KMS-11 (cell line): ENCODE measurements around the gene YBX2.

Experiments used
- H2AFZ ChIP-seq: fragments of 200-600 bp; sonication (generic); 2 replicates; pipeline ENCODE4 v1.6.1; 2016; ENCODE audit warnings: antibody characterized with exemption, mixed run types, low read depth
- H3K27ac ChIP-seq: fragments of 200-600 bp; sonication (generic); 2 replicates; pipeline ENCODE4 v1.6.1; 2016; ENCODE audit warnings: mild to moderate bottlenecking, mixed run types
- H3K27me3 ChIP-seq: fragments of 200-600 bp; sonication (generic); 2 replicates; pipeline ENCODE4 v1.6.1; 2017; ENCODE audit warnings: mild to moderate bottlenecking, low read depth, mixed run types, moderate library complexity; ENCODE audit not compliant: insufficient read depth
- H3K36me3 ChIP-seq: fragments of 200-600 bp; sonication (generic); 2 replicates; pipeline ENCODE4 v1.6.1; 2017; ENCODE audit warnings: mild to moderate bottlenecking, mixed run types; ENCODE audit not compliant: insufficient read depth
- H3K4me1 ChIP-seq: fragments of 200-600 bp; sonication (generic); 2 replicates; pipeline ENCODE4 v1.6.1; 2016; ENCODE audit warnings: mild to moderate bottlenecking, low read depth, mixed run types; ENCODE audit not compliant: poor library complexity, severe bottlenecking
- H3K4me2 ChIP-seq: fragments of 200-600 bp; sonication (generic); 2 replicates; pipeline ENCODE4 v1.7.0; 2016; ENCODE audit warnings: mild to moderate bottlenecking, mixed run types
- H3K4me3 ChIP-seq: fragments of 200-600 bp; sonication (generic); IDR thresholded peaks from 2 replicates; pipeline ENCODE4 v1.6.1; 2017; ENCODE audit warnings: low read depth, low read length, mixed read lengths; ENCODE audit not compliant: insufficient read depth
- H3K79me2 ChIP-seq: fragments of 200-600 bp; sonication (generic); 2 replicates; pipeline ENCODE4 v1.6.1; 2016; ENCODE audit warnings: low read depth, mixed run types; ENCODE audit not compliant: insufficient read depth
- H3K9ac ChIP-seq: fragments of 200-600 bp; sonication (generic); 2 replicates; pipeline ENCODE4 v1.6.1; 2016; ENCODE audit warnings: mild to moderate bottlenecking, mixed run types
- H4K20me1 ChIP-seq: fragments of 200-600 bp; sonication (generic); 2 replicates; pipeline ENCODE4 v1.6.1; 2016; ENCODE audit warnings: mild to moderate bottlenecking, mixed run types; ENCODE audit not compliant: insufficient read depth
- TF ChIP-seq, protein P1 (sequence below): fragments of 200-600 bp; sonication (generic); conservative IDR thresholded peaks from 2 replicates; pipeline ENCODE4 v1.6.1; 2017; ENCODE audit warnings: low read depth, mild to moderate bottlenecking, antibody characterized with exemption, low read length, moderate library complexity, mixed read lengths

Gene YBX2

GRCh38 chr17:7321466-7321865 is 27.0 kb upstream of the YBX2 start:
- no peaks in the 10 kb centered on the region for H3K36me3 ChIP-seq
- no peak overlapping the region for H3K9ac ChIP-seq
- TF ChIP-seq, protein P1, sequence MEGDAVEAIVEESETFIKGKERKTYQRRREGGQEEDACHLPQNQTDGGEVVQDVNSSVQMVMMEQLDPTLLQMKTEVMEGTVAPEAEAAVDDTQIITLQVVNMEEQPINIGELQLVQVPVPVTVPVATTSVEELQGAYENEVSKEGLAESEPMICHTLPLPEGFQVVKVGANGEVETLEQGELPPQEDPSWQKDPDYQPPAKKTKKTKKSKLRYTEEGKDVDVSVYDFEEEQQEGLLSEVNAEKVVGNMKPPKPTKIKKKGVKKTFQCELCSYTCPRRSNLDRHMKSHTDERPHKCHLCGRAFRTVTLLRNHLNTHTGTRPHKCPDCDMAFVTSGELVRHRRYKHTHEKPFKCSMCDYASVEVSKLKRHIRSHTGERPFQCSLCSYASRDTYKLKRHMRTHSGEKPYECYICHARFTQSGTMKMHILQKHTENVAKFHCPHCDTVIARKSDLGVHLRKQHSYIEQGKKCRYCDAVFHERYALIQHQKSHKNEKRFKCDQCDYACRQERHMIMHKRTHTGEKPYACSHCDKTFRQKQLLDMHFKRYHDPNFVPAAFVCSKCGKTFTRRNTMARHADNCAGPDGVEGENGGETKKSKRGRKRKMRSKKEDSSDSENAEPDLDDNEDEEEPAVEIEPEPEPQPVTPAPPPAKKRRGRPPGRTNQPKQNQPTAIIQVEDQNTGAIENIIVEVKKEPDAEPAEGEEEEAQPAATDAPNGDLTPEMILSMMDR: no peak
- H2AFZ ChIP-seq: no peak overlapping the region
- no peak overlapping the region for H3K27ac ChIP-seq
- no peaks in the 10 kb centered on the region for H3K4me1 ChIP-seq
- no peaks in the 10 kb centered on the region for H3K79me2 ChIP-seq
- H4K20me1 ChIP-seq: no peaks in the 10 kb centered on the region
- no peaks in the 10 kb centered on the region for H3K27me3 ChIP-seq
- no peak overlapping the region for H3K4me3 ChIP-seq
- H3K4me2 ChIP-seq: no peak overlapping the region

DNA sequence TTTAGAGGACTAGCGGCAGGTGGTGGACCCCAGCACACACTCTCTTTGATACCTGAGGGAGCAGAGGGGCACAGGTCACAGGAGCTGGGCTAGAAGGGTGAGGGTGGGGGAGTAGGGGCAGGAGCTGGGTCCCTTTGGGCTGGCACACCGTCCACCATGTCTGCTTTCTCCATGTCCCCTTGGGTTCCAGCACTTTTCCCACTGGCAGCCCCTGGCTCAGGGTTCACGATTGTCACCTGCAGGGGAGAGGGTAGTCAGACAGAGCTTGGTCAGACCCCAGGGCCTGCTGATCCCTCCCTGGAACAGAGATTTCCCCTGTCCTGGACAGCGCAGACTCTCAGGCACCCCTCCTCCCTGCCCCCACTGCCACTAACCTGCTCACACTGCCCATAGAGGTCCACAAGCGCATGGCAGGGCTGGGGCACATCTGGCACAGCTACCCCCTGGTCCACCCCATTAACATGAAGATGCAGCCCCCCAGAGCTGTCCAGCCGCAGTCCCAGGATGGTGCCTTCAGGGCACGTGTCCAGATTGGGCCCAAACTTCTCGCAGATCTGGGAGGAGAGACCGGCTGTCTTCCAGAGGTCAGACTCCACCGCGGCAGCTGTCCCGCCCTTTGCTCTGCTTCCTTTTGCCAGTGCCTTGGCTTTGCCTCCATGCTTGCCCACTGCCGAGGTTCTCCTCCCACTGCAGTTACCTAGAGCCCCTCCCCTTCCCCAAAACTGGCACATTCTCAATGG is 23.9 kb upstream of the YBX2 start:
- Histone ChIP-seq H4K20me1 (no peaks in the 10 kb centered on the region), H3K4me3 (no peak overlapping the region), H3K4me2 (no peak overlapping the region), H3K27me3 (no peaks in the 10 kb centered on the region), H3K9ac (no peak overlapping the region), H3K27ac (no peak overlapping the region), H3K79me2 (no peaks in the 10 kb centered on the region), H2AFZ (no peak overlapping the region), H3K36me3 (no peaks in the 10 kb centered on the region), H3K4me1 (no peaks in the 10 kb centered on the region)
- TF ChIP-seq, protein P1: no peak

DNA sequence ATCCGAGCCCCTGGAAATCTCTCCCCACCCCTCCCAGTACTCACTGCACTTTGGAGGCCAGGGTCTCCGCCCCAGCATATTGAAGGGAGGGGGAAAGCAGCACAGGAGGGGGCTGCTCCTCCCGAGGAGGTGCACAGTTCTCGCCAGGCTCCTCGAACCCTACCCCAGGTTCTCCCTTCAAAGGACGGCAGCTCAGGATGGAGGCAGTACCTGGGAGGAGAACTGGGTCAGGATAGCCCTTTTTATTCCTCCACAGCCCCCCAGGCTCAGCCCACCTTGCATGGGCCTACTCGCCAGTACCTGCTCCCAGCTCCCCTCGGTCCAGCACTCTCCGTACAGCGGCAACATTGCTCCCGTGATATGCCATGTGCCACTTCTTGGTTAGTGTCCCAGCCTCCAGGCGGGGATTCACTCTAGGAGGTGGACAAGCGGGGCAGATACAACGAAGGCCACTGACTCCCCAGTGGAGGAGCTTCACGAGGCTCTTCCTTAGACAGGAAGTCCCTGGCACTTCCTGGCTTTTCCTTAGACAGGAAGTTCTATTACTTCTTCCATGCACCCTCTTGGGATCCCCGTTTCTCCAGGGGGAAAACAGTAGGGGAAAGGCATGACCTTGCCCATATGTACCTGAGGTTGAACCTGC is 22.8 kb upstream of the YBX2 start:
- Histone ChIP-seq H3K27me3 (no peaks in the 10 kb centered on the region), H3K36me3 (no peaks in the 10 kb centered on the region), H3K9ac (no peak overlapping the region), H3K4me1 (no peaks in the 10 kb centered on the region), H3K4me3 (no peak overlapping the region), H3K27ac (no peak overlapping the region), H4K20me1 (no peaks in the 10 kb centered on the region), H2AFZ (no peak overlapping the region), H3K79me2 (no peaks in the 10 kb centered on the region), H3K4me2 (no peak overlapping the region)
- TF ChIP-seq, protein P1: no peak

DNA sequence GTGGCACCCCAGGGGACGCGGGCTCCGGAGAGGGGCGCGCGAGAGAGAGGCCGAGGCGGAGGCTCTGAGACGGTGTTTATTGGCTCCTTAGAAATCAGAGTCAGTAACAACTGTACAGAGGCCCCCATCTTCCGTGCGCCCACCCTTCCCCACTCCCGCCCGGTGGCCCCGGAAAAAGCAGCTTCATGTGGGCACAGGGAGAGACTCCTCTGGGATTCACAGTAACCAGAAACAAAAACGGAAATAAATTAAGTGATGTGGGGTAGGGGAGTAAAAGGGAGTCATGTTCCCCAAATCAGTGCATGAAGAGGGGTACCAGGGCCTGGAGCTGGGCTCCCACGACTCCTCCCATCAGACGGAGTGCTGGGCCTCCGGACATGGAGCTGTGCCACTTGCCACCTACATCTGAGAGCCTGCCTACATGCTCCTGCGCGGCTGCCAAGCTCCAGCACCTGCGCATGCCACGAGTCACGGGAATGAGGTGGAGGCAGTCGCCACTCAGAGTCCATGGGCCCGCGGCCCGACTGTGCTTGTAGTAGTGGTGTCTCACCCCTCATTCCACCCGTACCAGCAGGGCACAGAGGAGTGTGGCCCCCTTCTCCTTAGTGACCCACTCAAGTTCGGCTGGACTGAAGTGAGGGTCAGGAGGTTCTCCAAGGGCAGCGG is 21.3 kb upstream of the YBX2 start:
- H3K9ac ChIP-seq: no peak overlapping the region
- H2AFZ ChIP-seq: no peak overlapping the region
- H3K27me3 ChIP-seq: no peaks in the 10 kb centered on the region
- no peaks in the 10 kb centered on the region for H3K4me1 ChIP-seq
- no peak overlapping the region for H3K4me3 ChIP-seq
- TF ChIP-seq, protein P1: no peak
- H3K27ac ChIP-seq: no peak overlapping the region
- H3K36me3 ChIP-seq: no peaks in the 10 kb centered on the region
- no peaks in the 10 kb centered on the region for H4K20me1 ChIP-seq
- no peaks in the 10 kb centered on the region; the same call in 1 of the 2 replicates for H3K79me2 ChIP-seq
- H3K4me2 ChIP-seq: no peak overlapping the region
